Measurements from ENCODE around the gene RAD21L1.

Gene RAD21L1

DNA sequence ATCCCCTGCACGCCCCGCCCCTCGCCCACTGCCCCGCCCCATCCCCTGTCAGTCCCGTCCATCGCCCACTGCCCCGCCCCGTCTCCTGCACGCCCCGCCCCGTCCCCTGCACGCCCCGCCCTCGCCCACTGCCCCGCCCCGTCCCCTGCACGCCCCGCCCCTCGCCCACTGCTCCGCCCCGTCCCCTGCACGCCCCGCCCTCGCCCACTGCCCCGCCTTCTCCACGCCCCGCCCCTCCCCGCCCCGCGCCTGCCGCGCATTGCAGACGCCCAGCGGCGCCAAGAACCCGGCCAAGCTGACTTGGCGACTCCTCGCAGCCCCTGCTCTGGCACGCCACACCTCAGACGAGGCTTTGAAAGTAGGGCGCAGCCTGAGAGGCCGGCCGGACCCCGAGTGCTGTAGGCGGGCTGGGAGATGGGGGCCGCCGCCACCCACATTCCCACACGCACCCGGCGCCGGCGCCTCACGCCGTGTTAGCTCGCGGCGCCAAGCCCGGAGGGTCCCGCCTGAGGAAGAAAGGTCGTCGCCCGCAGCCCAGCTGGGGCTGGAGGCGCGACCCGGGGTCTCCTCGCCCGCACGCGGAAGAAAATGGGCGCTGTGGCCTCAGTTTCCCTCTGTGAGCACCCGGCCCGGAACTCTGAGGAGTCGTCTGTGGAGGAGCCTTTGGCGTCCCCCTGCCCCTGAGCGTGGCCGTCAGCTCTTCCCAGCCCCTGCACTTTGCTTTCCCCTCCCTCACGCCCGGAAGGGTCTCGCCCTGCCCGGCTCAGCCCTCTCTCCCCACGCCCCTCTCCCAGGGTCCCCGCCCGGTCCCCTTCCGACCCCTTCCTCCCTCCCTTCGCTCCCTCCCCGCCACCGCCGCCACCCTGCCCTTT lies at the start of gene RAD21L1:
TSS of gene RAD21L1 (plus strand) at position 262 of the 872 bp plus-strand sequence. CDS start 2,410 bp downstream, outside the sequence.
- in situ Hi-C loops (cut with HindIII; ENCODE audit: low sequenced_read_pairs): no loop called here
- H3K4me3 ChIP-seq (ENCODE audit: low read depth, low read length): peak within 1 kb of the TSS; percentile 43
- TF ChIP-seq, protein P1, sequence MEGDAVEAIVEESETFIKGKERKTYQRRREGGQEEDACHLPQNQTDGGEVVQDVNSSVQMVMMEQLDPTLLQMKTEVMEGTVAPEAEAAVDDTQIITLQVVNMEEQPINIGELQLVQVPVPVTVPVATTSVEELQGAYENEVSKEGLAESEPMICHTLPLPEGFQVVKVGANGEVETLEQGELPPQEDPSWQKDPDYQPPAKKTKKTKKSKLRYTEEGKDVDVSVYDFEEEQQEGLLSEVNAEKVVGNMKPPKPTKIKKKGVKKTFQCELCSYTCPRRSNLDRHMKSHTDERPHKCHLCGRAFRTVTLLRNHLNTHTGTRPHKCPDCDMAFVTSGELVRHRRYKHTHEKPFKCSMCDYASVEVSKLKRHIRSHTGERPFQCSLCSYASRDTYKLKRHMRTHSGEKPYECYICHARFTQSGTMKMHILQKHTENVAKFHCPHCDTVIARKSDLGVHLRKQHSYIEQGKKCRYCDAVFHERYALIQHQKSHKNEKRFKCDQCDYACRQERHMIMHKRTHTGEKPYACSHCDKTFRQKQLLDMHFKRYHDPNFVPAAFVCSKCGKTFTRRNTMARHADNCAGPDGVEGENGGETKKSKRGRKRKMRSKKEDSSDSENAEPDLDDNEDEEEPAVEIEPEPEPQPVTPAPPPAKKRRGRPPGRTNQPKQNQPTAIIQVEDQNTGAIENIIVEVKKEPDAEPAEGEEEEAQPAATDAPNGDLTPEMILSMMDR (IDR thresholded peaks at IDR 0.05; ENCODE audit: low read depth, low read length, missing control alignments): no peak
- peak; percentile 31 for DNase-seq (ENCODE audit: low read depth)

DNA sequence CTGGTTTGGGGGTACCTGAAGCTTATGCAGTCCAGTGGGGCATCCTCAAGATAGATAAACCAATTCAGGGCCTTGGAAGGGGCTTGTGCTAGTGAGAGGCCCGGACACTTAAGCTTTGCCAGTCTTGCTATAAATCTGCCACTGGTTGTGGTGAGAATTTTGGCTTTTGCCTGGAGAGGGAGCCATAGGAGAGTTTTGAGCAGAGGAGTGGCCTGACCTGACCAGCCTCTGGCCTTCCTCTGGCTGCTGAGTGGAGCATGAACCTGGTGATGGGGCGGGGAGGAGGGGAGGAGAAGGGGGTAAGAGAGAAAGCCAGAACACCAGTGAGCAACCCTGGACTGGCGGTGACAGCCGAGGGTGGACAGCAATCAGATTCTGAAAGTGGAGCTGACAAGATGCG lies 48.2 kb upstream of the RAD21L1 start:
- in situ Hi-C loops (cut with HindIII; ENCODE audit: low sequenced_read_pairs): no loop called here
- TF ChIP-seq, protein P1 (IDR thresholded peaks at IDR 0.05; ENCODE audit: low read depth, low read length, missing control alignments): no peak
- no peak for DNase-seq (ENCODE audit: low read depth)
- H3K4me3 ChIP-seq (ENCODE audit: low read depth, low read length): no peak overlapping the region

DNA sequence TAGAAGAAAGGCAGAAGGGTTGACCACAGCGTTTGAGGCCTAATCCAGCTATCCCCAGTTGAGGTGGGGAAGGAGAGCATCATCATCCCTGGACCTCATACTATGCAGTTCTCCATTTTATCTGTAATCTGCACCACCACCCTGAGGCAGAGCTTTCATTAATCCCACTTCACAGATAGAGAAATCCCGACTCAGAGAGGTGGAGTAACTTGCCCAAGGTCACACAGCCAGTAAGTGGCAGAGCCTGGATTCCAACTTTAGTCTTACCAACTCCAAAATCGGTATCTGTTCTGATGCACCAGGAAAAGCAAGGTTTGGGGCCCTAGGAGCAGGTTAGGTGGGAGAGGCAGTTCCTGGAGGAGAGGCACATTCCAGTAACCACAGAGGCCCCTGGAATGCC lies 47.7 kb upstream of the RAD21L1 start:
- TF ChIP-seq, protein P1 (IDR thresholded peaks at IDR 0.05; ENCODE audit: low read depth, low read length, missing control alignments): no peak
- in situ Hi-C loops (cut with HindIII; ENCODE audit: low sequenced_read_pairs): no loop called here
- no peak for DNase-seq (ENCODE audit: low read depth)
- no peak overlapping the region for H3K4me3 ChIP-seq (ENCODE audit: low read depth, low read length)

DNA sequence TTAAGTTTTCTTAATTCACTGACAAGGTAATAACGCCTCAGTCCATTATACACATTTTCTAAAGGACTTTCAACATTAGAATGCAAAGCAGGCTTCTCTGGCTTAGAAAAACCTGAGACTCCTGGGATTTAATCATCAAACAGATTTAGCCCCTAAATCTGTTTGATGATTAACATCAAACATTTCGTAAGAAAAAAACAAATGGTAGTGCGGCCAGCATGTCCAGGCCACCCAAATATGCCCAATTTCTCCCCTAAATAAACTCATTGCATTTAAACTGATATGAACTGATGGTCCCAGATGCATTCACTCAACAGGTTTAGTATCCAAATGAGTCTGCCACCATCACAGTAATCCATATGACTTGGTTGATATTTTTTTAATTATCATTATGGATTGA lies 47.2 kb upstream of the RAD21L1 start:
- DNase-seq (ENCODE audit: low read depth): no peak
- TF ChIP-seq, protein P1 (IDR thresholded peaks at IDR 0.05; ENCODE audit: low read depth, low read length, missing control alignments): no peak
- H3K4me3 ChIP-seq (ENCODE audit: low read depth, low read length): no peak overlapping the region
- in situ Hi-C loops (cut with HindIII; ENCODE audit: low sequenced_read_pairs): no loop called here

DNA sequence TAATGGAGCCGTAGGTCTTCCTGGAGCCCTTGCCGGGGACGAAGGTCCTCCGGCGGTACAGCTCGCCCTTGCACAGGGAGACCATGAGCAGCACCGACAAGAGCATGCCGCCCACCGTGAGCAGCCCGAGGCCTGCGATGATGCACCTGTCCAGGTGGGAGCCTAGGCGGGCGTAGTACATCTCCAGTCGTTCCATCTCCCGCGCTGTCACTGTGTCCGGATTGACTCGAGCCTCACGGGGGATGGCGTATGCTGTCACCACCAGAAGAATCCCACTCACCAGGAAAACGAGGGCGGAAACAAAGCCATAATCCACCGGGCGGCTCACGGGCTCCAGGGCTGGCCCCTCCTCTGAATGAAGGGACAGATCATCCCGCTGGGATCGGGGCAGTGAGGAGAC lies 44.9 kb upstream of the RAD21L1 start:
- H3K4me3 ChIP-seq (ENCODE audit: low read depth, low read length): no peak overlapping the region
- TF ChIP-seq, protein P1 (IDR thresholded peaks at IDR 0.05; ENCODE audit: low read depth, low read length, missing control alignments): no peak
- in situ Hi-C loops (cut with HindIII; ENCODE audit: low sequenced_read_pairs): no loop called here
- no peak for DNase-seq (ENCODE audit: low read depth)

DNA sequence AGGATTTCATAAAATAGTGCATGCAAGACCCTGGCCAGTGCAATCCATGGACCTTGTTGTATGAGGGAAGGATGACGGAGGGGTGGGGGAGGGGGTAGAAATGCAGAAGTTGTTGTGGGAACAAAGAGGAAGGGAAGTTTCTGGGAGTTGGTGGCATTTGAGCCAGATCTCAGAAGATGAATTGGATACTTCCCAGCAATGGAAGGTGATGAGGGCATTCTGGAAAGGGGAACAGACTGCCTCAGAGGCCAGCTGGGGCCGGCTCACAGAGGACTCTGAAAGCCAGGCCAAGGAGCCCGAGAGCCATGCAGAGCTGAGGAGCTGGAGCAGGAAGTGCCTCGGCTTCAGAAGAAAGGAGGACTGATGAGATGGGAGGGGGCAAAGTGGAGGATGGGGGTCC lies 43.7 kb upstream of the RAD21L1 start:
- no peak overlapping the region for H3K4me3 ChIP-seq (ENCODE audit: low read depth, low read length)
- TF ChIP-seq, protein P1 (IDR thresholded peaks at IDR 0.05; ENCODE audit: low read depth, low read length, missing control alignments): no peak
- in situ Hi-C loops (cut with HindIII; ENCODE audit: low sequenced_read_pairs): no loop called here
- DNase-seq (ENCODE audit: low read depth): no peak
